ENCODE measurements around the gene ZBTB7C.

Gene ZBTB7C

GRCh38 chr18:48151421-48152065, 257.6 kb downstream of the ZBTB7C start:
- H3K4me3 ChIP-seq (ENCODE audit: low read depth, low read length), result no peak overlapping the region
- in situ Hi-C loops (cut with HindIII; ENCODE audit: low sequenced_read_pairs), result no loop called here
- TF ChIP-seq CTCF (IDR thresholded peaks at IDR 0.05; ENCODE audit: low read depth, low read length), result no peak
- no peak for DNase-seq (ENCODE audit: low read depth, low spot score)

GRCh38 chr18:48149020-48149685, 260.0 kb downstream of the ZBTB7C start:
- in situ Hi-C loops (cut with HindIII; ENCODE audit: low sequenced_read_pairs), result no loop called here
- no peak for DNase-seq (ENCODE audit: low read depth, low spot score)
- TF ChIP-seq CTCF (IDR thresholded peaks at IDR 0.05; ENCODE audit: low read depth, low read length), result no peak
- H3K4me3 ChIP-seq (ENCODE audit: low read depth, low read length), result no peak overlapping the region

GRCh38 chr18:48142994-48143393, 266.2 kb downstream of the ZBTB7C start:
- no peak overlapping the region for H3K4me3 ChIP-seq (ENCODE audit: low read depth, low read length)
- no peak for TF ChIP-seq CTCF (IDR thresholded peaks at IDR 0.05; ENCODE audit: low read depth, low read length)
- DNase-seq (ENCODE audit: low read depth, low spot score), result no peak
- in situ Hi-C loops (cut with HindIII; ENCODE audit: low sequenced_read_pairs), result no loop called here

DNA sequence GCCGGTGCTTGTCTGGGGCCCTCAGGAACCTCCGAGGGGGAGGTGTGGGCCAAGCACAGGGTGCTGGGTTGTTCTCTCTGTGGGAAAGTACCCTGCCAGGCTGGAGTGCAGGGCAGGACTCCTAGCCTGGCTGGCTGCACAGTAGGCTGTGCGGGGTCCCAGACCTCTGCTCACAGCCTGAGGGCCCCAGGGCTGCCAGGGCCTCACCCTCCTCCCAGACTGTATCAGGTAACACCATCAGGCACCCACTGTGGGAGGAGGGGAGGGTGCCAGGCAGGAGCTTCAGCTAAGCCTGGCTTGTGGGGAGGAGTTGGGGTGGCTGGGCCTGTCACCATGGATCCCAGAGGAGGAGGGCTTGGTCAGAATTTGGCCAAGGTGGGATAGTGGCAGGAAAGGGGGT, 266.8 kb downstream of the ZBTB7C start:
- in situ Hi-C loops (cut with HindIII; ENCODE audit: low sequenced_read_pairs), result no loop called here
- no peak overlapping the region for H3K4me3 ChIP-seq (ENCODE audit: low read depth, low read length)
- DNase-seq (ENCODE audit: low read depth, low spot score), result no peak
- no peak for TF ChIP-seq CTCF (IDR thresholded peaks at IDR 0.05; ENCODE audit: low read depth, low read length)

GRCh38 chr18:48140731-48141130, 268.5 kb downstream of the ZBTB7C start:
- no peak for TF ChIP-seq CTCF (IDR thresholded peaks at IDR 0.05; ENCODE audit: low read depth, low read length)
- H3K4me3 ChIP-seq (ENCODE audit: low read depth, low read length), result no peak overlapping the region
- no peak for DNase-seq (ENCODE audit: low read depth, low spot score)
- in situ Hi-C loops (cut with HindIII; ENCODE audit: low sequenced_read_pairs), result no loop called here

DNA sequence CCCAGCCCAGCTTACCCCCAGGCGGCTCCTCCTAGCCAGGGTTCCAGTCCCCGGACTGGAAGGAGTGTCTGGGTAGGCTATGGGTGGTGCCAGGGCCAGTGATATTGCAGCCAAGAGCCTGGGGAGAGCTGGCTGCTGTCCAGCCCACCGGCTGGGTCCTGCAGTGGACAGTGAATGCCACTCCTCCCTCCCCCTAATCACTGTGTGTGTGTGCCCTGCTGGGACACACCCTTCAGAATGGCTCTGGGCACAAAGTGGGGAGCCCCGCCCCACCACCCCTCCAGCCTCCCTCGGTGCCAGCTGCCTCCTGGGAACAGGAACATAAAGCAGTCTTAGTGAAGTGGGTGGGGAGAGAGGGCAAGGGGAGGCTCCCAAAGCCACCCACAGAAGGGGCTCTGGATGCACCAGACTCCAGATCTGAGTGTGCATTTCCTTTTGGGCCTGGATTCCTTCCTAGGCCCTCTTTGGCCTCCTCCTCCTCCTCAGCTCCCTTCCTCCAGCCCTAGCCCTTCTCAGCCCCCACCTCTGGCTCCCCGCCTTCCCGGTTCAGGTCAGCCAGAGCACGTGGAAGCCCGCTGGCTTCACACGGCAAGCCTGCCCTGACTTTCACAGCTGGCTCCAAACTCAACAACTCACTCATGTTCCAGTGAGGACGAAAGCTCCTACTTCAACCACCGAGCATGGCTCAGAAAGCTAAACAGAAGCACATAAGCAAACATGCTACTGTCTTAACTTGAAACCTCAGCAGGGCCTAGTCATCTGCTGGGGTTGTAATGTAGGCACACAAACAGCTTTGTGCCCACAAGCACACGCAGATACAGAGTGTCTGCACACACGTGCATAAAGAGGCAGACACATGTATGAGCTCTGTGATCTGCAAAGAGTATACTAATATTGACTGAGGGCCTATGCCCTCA, 269.5 kb downstream of the ZBTB7C start:
- TF ChIP-seq CTCF (IDR thresholded peaks at IDR 0.05; ENCODE audit: low read depth, low read length), result no peak
- no peak for DNase-seq (ENCODE audit: low read depth, low spot score)
- in situ Hi-C loops (cut with HindIII; ENCODE audit: low sequenced_read_pairs), result no loop called here
- H3K4me3 ChIP-seq (ENCODE audit: low read depth, low read length), result no peak overlapping the region
